Loucy (cell line): Measurements from ENCODE around the gene CCL17.

Experiments
- H2AFZ ChIP-seq: fragments of 200-600 bp; sonication (generic); 2 replicates; pipeline ENCODE4 v1.6.0; 2016; ENCODE audit warnings: antibody characterized with exemption, mild to moderate bottlenecking, low read length, moderate library complexity
- H3F3A ChIP-seq: fragments of 200-600 bp; 2 replicates; pipeline ENCODE4 v1.6.0; 2016; ENCODE audit warnings: antibody characterized with exemption, low read depth, mild to moderate bottlenecking
- H3K27me3 ChIP-seq: fragments of 200-600 bp; sonication (generic); 2 replicates; pipeline ENCODE4 v1.6.1; 2014; ENCODE audit warnings: low read length, mild to moderate bottlenecking; ENCODE audit not compliant: insufficient read depth, poor library complexity, severe bottlenecking
- H3K36me3 ChIP-seq: fragments of 200-600 bp; sonication (generic); 2 replicates; pipeline ENCODE4 v1.6.1; 2016; ENCODE audit warnings: low read length; ENCODE audit not compliant: insufficient read depth
- H3K4me1 ChIP-seq: fragments of 200-600 bp; sonication (generic); 2 replicates; pipeline ENCODE4 v1.5.1; 2014; ENCODE audit warnings: low read length, mild to moderate bottlenecking; ENCODE audit not compliant: insufficient read depth, poor library complexity, severe bottlenecking
- H3K4me2 ChIP-seq: fragments of 200-600 bp; sonication (generic); 2 replicates; pipeline ENCODE4 v1.6.0; 2014; ENCODE audit warnings: antibody characterized with exemption, low read length, low read depth, mild to moderate bottlenecking; ENCODE audit not compliant: poor library complexity, severe bottlenecking
- H3K4me3 ChIP-seq: fragments of 200-600 bp; sonication (generic); 2 replicates; pipeline ENCODE4 v1.5.1; 2014; ENCODE audit warnings: low read length, mild to moderate bottlenecking, mixed read lengths; ENCODE audit not compliant: poor library complexity, severe bottlenecking
- H3K79me2 ChIP-seq: fragments of 200-600 bp; sonication (generic); 2 replicates; pipeline ENCODE4 v1.6.1; 2014; ENCODE audit warnings: low read length; ENCODE audit not compliant: insufficient read depth
- H3K9ac ChIP-seq: fragments of 200-600 bp; sonication (generic); 2 replicates; pipeline ENCODE4 v1.6.0; 2014; ENCODE audit warnings: mild to moderate bottlenecking, low read depth, low read length, moderate library complexity; ENCODE audit not compliant: poor library complexity, severe bottlenecking
- H3K9me2 ChIP-seq: fragments of 200-600 bp; sonication (generic); replicated peaks from 2 replicates; pipeline ENCODE4 v1.6.1; 2016; ENCODE audit warnings: low read depth, low read length, mixed read lengths
- H3K9me3 ChIP-seq: fragments of 200-600 bp; sonication (generic); 2 replicates; pipeline ENCODE4 v1.6.1; 2014; ENCODE audit warnings: mild to moderate bottlenecking, antibody characterized with exemption, low read length, low read depth; ENCODE audit not compliant: insufficient read depth
- H4K20me1 ChIP-seq: fragments of 200-600 bp; sonication (generic); 2 replicates; pipeline ENCODE4 v1.6.0; 2014; ENCODE audit warnings: antibody characterized with exemption, low read length, mild to moderate bottlenecking; ENCODE audit not compliant: insufficient read depth, poor library complexity, severe bottlenecking
- EZH2phosphoT487 ChIP-seq: fragments of 200-600 bp; IDR thresholded peaks from 2 replicates; pipeline ENCODE4 v1.6.1; 2018; ENCODE audit warnings: antibody characterized with exemption, mild to moderate bottlenecking, moderate library complexity, borderline replicate concordance
- TF ChIP-seq, protein P1 (sequence below): fragments of 200-600 bp; sonication (generic); conservative IDR thresholded peaks from 2 replicates; pipeline ENCODE4 v1.5.1; 2014; ENCODE audit warnings: mild to moderate bottlenecking, antibody characterized with exemption, low read length

Gene CCL17

DNA sequence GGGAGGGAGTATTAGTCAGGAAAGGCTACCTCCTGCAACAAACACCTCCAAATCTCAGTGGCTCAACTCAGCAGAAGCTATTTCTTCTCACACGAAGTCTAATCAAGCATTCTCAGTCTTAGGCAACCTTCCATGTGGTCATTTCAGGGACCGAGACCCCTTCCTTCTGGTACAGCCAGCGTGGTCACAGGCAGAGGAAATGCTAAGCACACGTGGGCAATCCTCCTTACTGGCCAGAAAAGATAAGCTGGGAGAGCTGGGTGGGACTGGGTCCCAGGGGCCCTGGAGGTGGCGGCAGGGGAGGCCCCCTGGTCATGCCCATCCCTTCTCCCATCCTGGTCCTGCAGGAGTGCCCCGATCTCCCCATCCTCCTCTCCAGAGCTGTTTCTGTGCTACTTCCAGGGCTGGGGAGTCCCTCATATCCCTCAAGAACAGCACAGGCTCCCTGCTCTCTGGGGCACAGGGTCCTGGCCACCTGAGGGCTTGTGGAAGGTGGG, 38.0 kb upstream of the CCL17 start:
- Histone ChIP-seq H2AFZ (0 out of 2 replicates have a peak overlapping the region, but pooled peaks have one; percentile 30), H3K4me3 (no peak overlapping the region), H3K9ac (no peak overlapping the region), H3K36me3 (no peaks in the 10 kb centered on the region), H3K4me1 (peaks cover 8% of the 10 kb centered on the region), H3K4me2 (no peak overlapping the region), H3F3A (no peaks in the 10 kb centered on the region), H3K79me2 (no peaks in the 10 kb centered on the region), H3K9me3 (no peaks in the 10 kb centered on the region), H4K20me1 (no peaks in the 10 kb centered on the region), H3K27me3 (no peaks in the 10 kb centered on the region), H3K9me2 (no peaks in the 10 kb centered on the region)
- TF ChIP-seq, protein P1, sequence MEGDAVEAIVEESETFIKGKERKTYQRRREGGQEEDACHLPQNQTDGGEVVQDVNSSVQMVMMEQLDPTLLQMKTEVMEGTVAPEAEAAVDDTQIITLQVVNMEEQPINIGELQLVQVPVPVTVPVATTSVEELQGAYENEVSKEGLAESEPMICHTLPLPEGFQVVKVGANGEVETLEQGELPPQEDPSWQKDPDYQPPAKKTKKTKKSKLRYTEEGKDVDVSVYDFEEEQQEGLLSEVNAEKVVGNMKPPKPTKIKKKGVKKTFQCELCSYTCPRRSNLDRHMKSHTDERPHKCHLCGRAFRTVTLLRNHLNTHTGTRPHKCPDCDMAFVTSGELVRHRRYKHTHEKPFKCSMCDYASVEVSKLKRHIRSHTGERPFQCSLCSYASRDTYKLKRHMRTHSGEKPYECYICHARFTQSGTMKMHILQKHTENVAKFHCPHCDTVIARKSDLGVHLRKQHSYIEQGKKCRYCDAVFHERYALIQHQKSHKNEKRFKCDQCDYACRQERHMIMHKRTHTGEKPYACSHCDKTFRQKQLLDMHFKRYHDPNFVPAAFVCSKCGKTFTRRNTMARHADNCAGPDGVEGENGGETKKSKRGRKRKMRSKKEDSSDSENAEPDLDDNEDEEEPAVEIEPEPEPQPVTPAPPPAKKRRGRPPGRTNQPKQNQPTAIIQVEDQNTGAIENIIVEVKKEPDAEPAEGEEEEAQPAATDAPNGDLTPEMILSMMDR: no peak
- TF ChIP-seq EZH2phosphoT487: no peak

DNA sequence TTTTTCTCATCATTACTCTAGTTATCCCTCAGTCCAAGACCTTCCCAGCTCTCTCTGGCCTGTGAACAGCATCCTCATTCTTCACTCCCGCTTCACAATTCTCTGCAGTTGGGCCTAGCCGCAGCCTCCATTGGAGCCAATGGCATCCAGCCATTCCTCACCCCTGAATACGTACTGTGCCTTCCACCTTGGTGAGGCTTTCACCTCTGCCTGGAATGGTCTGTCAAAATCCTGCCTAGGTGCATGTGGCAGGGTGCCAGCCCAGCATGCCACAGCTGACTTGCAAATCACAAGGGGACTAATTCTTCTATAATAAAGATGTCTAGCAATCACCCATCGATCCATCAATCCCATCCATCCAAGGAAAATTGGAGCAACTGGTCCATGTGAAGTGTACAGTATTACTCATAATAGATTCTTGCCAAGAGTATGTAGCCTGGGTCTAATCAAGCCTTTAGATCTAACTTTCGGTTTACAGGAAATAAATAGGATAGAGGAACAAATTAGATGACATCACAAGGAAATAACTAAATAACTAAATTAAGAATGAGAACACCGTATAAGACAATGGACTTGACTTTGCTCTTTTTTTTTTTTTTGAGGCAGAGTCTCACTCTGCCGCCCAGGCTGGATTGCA, 37.3 kb upstream of the CCL17 start:
- no peak overlapping the region for H3K4me2 ChIP-seq
- no peak overlapping the region for H3K4me3 ChIP-seq
- H3F3A ChIP-seq: no peaks in the 10 kb centered on the region
- TF ChIP-seq, protein P1: no peak
- TF ChIP-seq EZH2phosphoT487: no peak
- H3K9me3 ChIP-seq: no peaks in the 10 kb centered on the region
- no peaks in the 10 kb centered on the region for H3K79me2 ChIP-seq
- no peak overlapping the region for H3K9ac ChIP-seq
- H3K9me2 ChIP-seq: no peaks in the 10 kb centered on the region
- no peaks in the 10 kb centered on the region for H4K20me1 ChIP-seq
- peaks cover 8% of the 10 kb centered on the region for H3K4me1 ChIP-seq
- H2AFZ ChIP-seq: no peak overlapping the region
- H3K36me3 ChIP-seq: no peaks in the 10 kb centered on the region
- no peaks in the 10 kb centered on the region for H3K27me3 ChIP-seq

DNA sequence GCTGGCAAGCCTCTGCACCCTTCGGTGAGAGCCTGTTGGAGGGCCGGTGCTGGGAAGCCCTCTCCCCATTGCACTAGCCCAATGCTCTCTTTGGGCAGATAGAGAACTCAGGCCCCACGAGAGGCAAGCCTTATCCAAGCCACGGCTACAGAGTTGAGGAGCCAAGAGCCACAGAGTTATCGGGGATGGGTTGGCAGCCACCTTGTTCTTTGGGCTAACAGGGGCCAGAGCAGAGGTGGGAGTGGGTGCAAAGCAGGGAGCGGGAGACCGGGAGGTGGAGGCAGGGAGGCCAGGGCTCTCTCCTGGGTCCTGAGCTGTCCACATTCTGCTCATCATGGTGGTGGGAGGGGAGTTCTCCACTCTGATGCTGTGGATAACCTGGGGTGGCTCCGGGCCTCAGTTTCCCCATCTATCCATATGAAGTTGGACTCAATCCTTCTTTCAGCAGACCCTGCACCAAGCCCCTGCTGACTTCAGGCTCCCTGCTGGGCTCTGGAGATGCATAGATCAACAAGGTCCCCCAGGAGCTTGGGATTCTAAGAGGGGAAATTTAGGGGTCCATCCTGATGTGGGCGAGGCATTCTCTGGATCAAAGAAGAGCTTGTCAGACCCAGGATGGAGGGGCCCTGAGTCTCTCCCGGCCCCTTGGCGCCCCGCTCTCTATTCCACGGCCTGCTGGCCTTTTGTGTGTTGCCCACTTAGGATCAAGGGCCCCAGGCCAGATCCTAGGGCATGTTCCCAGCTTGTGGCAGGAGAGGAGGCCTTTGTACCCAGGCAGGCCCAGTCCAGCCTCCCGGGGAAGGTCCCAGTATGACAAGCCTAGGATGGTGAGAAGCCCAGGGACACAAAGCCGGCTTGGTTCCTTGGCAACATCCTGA, 32.8 kb upstream of the CCL17 start:
- Histone ChIP-seq H4K20me1 (no peaks in the 10 kb centered on the region), H3K36me3 (no peaks in the 10 kb centered on the region), H3K9me3 (no peaks in the 10 kb centered on the region), H3K4me1 (peaks cover under 1% of the 10 kb centered on the region), H3K9ac (no peak overlapping the region), H3F3A (no peaks in the 10 kb centered on the region), H3K79me2 (no peaks in the 10 kb centered on the region), H3K4me3 (no peak overlapping the region), H2AFZ (no peak overlapping the region), H3K9me2 (no peaks in the 10 kb centered on the region), H3K27me3 (no peaks in the 10 kb centered on the region), H3K4me2 (no peak overlapping the region)
- TF ChIP-seq, protein P1: no peak
